Dermis blood vessel endothelial cell (primary cell): ENCODE data around the gene EVA1A. TPM values are rescaled to one million over a fixed set of nuclear protein-coding genes. Genes with fewer than 3 reads are reported as not detected.
A peak's percentile ranks its signal among the peaks of the same experiment; 100 is the strongest.
"Not testable (repeated sequence)": the region's sequence is repeated elsewhere in the genome, so short reads cannot be mapped to it uniquely, and the experiment has no call there.

ENCODE experiments used
- DNase-seq: peaks from one replicate; pipeline ENCODE4 v3.0.0; 2010
- total RNA-seq: library from RNA; depleted of rRNA; stranded (reverse); fragments of >200 nt; gene quantifications from 2 replicates; pipeline ENCODE4 v1.2.3, GENCODE V29; 2014

Gene EVA1A
- total RNA-seq, 1 donor from 2014 or later: 90.5 TPM

GRCh38 chr2:75480971-75481836, 79.5 kb downstream of the EVA1A start:
- DNase-seq: peak; percentile 35

DNA sequence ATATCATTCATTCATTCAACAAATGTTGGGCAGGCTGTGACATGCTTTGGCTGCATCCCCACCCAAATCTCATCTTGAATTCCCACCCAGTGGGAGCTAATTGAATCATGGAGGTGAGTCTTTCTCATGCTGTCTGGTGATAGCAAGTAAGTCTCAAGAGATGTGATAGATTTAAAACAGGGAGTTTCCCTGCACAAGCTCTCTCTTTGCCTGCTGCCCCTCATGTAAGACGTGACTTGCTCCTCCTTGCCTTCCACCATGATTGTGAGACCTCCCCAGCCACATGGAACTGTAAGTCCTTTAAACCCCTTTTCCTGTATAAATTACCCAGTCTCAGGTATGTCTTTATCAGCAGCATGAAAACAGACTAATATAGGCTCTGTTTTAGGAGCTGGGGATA, 83.0 kb downstream of the EVA1A start:
- not testable (repeated sequence) for DNase-seq

GRCh38 chr2:75476761-75477160, 84.0 kb downstream of the EVA1A start:
- no peak for DNase-seq

GRCh38 chr2:75475976-75476375, 84.8 kb downstream of the EVA1A start:
- DNase-seq: no peak

- no peak for DNase-seq
Measured at GRCh38 chr2:75475049-75475448, 85.7 kb downstream of the EVA1A start.

GRCh38 chr2:75474115-75474514, 86.6 kb downstream of the EVA1A start:
- DNase-seq: no peak

DNA sequence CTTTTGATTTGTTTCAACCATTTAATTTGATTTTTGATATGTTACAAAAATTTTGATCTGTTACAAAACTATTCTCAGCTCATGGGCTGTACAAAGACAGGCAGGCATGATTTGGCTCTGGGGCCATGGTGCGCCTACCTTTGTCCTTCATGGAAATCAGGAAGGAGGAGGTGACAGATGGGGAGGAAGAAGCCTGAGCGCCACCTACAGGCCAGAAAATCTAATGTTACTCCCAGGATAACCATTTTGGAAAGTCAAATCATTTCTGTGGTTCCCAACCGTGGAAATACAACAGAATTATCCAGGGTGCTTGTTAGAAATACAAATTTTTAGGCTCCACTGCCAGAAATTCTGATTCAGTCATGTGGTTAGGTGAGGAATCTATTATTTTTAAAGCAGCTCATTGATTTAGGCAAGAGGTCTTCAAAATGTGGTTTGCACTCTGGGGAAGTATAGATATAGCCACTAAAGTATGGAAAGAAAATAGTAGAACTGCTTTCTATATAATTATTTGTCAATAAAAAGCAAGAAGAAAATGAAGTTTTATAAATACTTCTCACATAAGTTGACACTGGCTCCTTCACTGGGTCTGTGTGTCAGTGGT, 93.9 kb downstream of the EVA1A start:
- DNase-seq: peak; percentile 40

- DNase-seq: peak; percentile 66
Measured at GRCh38 chr2:75465317-75465984, 95.3 kb downstream of the EVA1A start.

DNA sequence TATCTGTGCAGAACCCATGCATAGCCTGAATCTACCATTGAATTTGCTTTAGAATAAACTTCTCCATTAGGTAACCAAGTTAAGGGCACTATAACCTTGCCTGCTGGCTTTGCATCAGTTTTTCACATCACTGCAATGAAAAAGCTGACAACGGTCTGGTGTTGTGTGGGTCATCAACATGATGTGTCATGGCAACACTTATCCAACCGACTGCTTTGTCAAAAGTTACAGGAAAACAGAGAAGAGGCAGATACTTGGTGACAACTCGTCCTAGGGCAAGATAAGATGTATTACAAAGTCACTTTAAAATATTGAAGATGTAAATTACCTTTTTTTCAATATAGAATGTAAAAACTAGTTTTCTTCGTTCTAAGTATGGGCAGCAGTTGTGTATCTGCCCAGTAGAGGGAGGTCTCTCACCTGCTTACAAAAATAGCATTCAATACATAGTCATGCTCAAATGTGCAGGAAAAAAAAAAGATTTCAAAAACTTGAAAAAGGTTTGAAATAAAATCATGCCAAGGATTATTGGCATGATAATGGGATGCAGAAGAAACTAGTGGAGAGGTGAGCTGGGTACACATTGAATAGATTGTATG, 96.3 kb downstream of the EVA1A start:
- peak; percentile 69 for DNase-seq

- no peak for DNase-seq
Measured at GRCh38 chr2:75462721-75463120, 98.0 kb downstream of the EVA1A start.

- DNase-seq: no peak
Measured at GRCh38 chr2:75462206-75462605, 98.5 kb downstream of the EVA1A start.

DNA sequence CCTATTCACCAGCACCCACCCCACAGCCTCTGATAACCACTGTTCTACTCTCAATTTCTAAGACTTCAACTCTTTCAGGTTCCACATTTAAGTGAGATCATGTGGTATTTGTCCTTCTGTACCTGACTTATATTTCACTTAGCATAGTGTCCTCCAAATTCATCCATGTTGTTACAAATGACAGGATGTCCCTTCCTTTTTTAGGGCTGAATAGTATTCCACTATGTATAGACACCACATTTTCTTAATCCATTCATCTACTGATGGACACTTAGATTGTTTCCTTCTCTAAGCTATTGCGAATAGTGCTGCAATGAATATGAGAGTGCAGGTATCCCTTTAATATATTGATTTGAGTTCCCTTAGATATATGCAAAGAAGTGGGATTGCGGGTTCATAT, 100.1 kb downstream of the EVA1A start:
- DNase-seq: no peak

DNA sequence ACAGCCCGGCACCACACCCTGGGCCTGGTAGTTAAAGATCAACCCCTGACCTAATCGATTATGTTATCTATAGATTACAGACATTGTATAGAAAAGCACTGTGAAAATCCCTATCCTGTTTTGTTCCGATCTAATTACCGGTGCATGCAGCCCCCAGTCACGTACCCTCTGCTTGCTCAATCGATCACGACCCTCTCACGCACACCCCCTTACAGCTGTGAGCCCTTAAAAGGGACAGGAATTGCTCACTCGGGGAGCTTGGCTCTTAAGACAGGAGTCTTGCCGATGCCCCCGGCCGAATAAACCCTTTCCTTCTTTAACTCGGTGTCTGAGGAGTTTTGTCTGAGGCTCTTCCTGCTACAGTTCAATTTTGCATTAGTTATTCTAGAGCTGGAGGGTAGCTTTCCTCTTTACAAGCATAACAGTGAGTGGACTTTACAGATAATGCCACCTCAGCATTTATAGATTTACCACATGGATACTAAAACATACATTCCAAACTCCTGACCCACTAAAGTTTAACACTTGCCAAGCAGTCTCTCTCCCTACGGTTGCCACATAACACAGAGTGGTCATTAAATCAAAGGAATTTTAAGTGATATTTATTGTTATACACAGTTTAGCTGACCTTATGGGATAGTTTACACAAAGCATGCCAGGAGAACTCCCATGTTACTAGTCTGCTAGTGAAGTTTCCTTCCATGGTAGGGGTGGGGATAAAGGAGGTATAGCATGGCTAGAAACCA, 101.0 kb downstream of the EVA1A start:
- no peak for DNase-seq

DNA sequence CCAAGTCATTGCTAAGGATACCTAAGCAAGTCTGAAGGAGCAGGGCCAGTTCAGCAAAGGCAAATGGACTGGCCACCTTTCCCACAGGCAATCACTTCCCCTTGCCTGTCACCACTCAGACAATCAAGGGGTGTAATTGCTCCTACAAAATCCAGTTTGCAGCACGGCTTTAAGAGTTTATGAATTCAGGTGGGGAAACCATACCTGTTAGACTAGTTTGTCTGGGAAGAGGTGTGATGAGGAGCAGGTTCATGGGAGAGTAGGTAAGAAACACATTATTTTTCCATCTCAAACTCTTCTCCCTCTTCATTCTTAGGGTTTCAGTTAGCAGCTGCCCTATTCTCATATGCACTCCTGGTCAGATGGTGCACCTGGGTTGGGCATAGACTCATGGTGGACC, 102.5 kb downstream of the EVA1A start:
- no peak for DNase-seq

DNA sequence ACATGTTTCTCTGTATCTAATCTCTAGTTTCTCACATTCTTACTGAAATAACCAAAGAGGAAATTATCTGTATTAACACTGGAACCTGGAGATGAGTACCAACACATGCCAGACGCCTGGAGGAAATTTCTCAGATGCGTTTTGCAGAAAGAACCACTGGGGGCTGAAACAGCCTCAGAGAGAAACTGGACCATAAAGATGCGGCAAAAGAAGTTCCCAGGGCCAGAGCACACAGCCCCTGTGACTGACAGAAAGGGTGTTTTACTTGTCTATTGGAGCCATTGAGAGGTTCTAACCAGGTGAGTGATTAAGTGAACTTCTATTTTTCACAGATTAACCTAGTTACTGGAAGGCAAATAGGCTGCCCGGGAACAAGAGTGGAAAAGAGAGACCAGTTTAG, 103.9 kb downstream of the EVA1A start:
- DNase-seq: no peak

DNA sequence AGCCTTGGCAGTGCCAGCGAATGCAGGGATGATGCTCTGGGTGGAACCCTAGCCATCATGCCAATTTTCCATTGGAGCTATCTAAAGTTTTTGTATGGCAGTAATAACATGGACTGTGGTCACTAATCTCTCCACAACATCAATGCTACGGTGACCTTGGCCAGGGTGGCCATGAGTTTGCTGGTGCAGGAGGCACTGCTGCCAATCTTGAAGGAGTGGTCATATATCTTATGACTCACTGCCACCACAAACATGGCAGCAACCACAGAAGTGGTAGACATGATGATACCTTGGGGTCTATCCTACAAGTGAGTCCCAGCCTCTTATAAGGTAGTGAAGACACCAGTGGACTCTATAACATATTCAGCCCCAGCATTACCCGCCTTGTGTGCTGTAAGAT, 104.6 kb downstream of the EVA1A start:
- DNase-seq: no peak

DNA sequence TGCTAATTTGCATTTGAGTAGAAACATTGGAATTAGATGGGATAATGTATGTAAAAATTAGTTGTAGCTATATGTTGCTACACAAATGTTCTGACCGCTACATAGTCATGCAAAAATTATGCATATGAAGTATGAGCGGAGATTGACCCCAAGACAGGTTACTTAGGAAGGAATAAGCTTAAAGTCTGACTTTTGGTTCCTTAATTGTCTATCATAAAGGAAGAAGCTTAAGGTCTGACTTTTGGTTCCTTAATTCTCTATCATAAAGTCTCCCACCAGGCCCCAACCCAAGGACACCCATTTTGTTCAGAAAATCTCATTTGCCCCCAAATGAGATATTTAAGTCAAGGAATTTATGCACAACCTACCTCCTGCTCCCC, 106.5 kb downstream of the EVA1A start:
- no peak for DNase-seq

DNA sequence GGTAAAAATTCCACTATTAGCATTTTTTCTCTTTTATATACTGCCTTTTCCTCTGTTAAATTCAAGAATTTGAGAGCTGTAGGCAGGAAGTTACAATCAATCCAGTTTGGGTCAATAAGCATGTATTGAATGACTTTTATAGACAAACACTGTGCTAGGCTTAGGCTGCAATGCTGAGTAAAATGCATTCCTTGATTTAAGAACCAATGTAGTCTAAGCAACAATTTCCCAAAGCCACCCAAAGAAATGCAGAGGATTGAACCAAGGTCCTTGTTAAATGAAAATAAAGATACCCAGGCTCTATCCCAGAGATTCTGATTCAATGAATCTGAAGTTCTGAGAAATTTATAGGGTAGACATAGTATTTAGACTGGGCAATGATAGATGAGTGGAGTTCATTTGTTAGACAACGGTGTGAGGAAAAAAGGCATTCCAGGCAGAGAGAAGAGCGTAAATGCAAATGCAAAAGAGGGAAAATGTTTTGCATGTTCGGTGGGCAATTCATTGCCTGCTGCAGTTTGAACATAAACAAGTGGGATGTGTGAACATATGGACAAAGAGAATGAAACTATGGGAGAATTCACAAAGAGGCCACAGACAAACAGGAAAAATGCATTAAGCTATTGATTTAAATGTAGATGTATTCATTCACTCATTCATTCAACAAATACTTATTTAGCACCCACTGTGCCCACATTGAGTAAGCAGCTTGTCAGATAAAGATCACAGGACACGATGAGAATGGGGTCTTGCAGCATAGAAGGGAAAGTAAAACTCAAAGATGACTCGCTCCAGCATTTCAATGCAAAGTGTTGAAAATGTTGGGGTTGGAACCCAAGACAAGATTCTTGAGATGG, 107.1 kb downstream of the EVA1A start:
- no peak for DNase-seq

DNA sequence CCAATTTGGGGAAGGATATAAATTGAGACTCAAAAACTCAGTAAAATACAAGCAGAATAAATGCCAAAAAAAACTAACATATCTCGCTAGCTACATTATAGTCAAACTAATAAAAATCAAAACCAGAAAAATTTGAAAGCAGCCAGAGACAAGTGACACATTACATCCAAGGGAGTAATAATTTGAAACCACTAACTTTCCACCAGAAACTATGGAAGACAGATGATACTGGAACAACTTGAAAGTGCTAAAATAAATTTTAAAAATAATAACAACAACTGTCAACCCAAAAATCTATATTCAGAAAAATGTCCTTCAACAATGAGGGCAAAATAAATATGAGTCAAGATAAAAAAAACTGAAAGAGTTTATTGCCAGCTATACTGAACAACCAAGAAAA, 110.7 kb downstream of the EVA1A start:
- DNase-seq: no peak

DNA sequence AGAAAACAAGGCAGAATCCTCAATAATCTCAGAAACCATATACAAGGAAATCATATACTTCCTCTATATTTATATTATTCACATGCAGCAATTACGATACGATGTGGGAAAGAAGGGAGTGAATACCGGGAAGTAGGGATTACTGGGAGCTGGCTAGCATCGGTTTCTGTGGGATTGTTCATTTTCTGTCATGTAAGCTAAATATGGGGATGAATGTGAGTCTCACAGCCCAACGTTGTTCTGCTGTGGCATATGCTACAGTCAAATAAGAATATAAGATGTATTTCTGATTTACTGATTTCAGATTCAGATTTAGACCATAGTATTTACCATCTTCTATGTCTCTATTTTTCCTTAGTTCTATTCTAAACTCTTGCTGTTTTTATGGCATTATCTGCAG, 113.6 kb downstream of the EVA1A start:
- DNase-seq: no peak
